ENCODE data around the gene QSOX1.

DNA sequence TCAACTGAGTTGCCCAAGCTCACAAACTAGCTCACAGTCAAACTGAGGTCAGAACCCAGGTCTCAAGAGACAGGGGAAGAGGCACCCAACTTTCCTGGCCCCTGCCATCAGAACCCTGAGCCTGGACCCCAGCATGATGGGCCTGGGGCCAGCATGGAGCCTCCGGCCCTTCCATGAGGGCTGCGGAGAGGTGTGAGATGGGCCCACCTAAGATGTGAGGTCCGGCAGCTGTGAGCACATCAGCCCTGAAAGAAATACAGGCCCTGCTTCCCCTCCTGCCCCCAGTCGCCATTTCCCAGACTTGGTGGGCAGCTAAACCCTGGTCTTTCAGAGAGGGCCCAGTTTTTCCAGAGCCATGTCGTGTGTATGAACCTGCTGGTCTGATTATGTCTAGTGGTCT, 30.6 kb downstream of the QSOX1 start:
- TF ChIP-seq, protein P1, sequence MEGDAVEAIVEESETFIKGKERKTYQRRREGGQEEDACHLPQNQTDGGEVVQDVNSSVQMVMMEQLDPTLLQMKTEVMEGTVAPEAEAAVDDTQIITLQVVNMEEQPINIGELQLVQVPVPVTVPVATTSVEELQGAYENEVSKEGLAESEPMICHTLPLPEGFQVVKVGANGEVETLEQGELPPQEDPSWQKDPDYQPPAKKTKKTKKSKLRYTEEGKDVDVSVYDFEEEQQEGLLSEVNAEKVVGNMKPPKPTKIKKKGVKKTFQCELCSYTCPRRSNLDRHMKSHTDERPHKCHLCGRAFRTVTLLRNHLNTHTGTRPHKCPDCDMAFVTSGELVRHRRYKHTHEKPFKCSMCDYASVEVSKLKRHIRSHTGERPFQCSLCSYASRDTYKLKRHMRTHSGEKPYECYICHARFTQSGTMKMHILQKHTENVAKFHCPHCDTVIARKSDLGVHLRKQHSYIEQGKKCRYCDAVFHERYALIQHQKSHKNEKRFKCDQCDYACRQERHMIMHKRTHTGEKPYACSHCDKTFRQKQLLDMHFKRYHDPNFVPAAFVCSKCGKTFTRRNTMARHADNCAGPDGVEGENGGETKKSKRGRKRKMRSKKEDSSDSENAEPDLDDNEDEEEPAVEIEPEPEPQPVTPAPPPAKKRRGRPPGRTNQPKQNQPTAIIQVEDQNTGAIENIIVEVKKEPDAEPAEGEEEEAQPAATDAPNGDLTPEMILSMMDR (IDR thresholded peaks at IDR 0.05; ENCODE audit: low read depth, low read length, poor library complexity, severe bottlenecking) = no peak
- TF ChIP-seq EZH2phosphoT487 (IDR thresholded peaks at IDR 0.05; ENCODE audit: borderline replicate concordance, low read length) = no peak
